ENCODE results near the gene B4GALNT2.
A peak's percentile ranks its signal among the peaks of the same experiment; 100 is the strongest.
"Not testable (repeated sequence)": the region's sequence is repeated elsewhere in the genome, so short reads cannot be mapped to it uniquely, and the experiment has no call there.

B4GALNT2 gene, protein sequence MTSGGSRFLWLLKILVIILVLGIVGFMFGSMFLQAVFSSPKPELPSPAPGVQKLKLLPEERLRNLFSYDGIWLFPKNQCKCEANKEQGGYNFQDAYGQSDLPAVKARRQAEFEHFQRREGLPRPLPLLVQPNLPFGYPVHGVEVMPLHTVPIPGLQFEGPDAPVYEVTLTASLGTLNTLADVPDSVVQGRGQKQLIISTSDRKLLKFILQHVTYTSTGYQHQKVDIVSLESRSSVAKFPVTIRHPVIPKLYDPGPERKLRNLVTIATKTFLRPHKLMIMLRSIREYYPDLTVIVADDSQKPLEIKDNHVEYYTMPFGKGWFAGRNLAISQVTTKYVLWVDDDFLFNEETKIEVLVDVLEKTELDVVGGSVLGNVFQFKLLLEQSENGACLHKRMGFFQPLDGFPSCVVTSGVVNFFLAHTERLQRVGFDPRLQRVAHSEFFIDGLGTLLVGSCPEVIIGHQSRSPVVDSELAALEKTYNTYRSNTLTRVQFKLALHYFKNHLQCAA

DNA sequence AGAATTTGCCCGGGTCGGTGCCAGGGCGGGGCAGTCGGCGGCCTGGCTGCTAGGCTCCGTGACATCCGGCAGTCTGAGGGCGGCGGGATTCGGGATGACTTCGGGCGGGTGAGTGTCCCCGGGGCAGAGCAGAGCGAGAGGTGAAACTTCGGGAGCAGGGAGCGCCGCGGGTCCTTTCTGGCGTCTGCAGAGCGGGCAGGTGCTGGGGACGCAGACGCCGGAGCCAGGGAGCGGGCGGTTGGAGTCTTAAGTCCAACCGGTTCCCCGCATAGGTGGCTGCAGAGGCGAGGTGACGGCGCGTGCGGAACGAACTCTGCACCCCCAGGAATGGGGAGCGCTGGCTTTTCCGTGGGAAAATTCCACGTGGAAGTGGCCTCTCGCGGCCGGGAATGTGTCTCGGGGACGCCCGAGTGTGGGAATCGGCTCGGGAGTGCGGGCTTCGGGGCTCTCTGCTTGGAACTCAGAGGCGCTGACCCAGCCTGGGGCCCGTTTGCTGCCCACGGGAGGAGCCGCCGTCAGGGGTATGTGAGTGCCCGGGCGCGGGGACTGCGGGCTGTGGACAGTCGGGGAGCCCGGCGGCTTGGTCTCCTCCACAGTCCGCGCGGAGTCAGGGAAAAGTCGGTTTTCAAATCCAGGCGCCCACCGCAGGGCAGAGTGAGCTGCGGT, at the start of gene B4GALNT2:
TSS of gene B4GALNT2 (plus strand) at position 71 of the 666 bp plus-strand sequence. CDS start at position 95, 24 bp downstream.
- Histone ChIP-seq H3K4me3 (ENCODE audit: low read depth in 1 of 5, low read length in 5 of 5) (peak within 1 kb of the TSS in 4 of 5 donors; percentile 14 to 46 (median 36)), H3K4me1 (ENCODE audit: control insufficient read depth in 5 of 5, insufficient read depth in 5 of 5, low read length in 5 of 5) (peaks cover 0 to 12% (median 10%) of the 10 kb centered on the region in 5 donors), H3K27ac (ENCODE audit: low read depth, low read length) (no peak within 1 kb of the TSS), H3K9ac (ENCODE audit: low read length in 5 of 5) (no peak within 1 kb of the TSS), H3K36me3 (ENCODE audit: control insufficient read depth in 5 of 5, insufficient read depth in 5 of 5, low read length in 5 of 5) (no peaks in the 10 kb centered on the region), H3K27me3 (ENCODE audit: control insufficient read depth in 5 of 5, insufficient read depth in 4 of 5, low read length in 5 of 5) (peaks cover 14 to 36% (median 21%) of the 10 kb centered on the region in 5 donors), H3K9me3 (ENCODE audit: control insufficient read depth in 5 of 5, low read length in 5 of 5) (peaks cover 0 to 8% (median 4%) of the 10 kb centered on the region in 5 donors)

DNA sequence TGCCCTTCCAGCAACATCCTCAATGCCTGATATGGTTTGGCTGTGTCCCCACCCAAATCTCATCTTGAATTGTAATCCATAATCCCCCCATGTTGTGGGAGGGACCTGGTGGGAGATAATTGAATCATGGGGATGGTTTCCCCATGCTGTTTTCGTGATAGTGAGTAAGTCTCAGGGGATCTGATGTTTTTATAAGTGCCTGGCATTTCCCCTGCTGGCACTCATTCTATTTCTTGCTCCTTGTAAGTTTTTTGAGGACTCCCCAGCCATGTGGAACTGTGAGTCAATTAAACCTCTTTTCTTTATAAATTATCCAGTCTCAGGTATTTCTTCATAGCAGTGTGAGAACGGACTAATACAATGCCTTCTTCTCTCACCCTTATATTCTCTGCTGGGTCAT, 47.5 kb upstream of the B4GALNT2 start:
- H3K9me3 ChIP-seq (ENCODE audit: control insufficient read depth in 5 of 5, low read length in 5 of 5); H3K4me3 ChIP-seq (ENCODE audit: low read depth in 1 of 5, low read length in 5 of 5); H3K36me3 ChIP-seq (ENCODE audit: control insufficient read depth in 5 of 5, insufficient read depth in 5 of 5, low read length in 5 of 5); H3K27ac ChIP-seq (ENCODE audit: low read depth, low read length); H3K9ac ChIP-seq (ENCODE audit: low read length in 5 of 5); H3K4me1 ChIP-seq (ENCODE audit: control insufficient read depth in 5 of 5, insufficient read depth in 5 of 5, low read length in 5 of 5): not testable (repeated sequence)
- peaks cover 0 to 13% (median 5%) of the 10 kb centered on the region in 5 donors for H3K27me3 ChIP-seq (ENCODE audit: control insufficient read depth in 5 of 5, insufficient read depth in 4 of 5, low read length in 5 of 5)

DNA sequence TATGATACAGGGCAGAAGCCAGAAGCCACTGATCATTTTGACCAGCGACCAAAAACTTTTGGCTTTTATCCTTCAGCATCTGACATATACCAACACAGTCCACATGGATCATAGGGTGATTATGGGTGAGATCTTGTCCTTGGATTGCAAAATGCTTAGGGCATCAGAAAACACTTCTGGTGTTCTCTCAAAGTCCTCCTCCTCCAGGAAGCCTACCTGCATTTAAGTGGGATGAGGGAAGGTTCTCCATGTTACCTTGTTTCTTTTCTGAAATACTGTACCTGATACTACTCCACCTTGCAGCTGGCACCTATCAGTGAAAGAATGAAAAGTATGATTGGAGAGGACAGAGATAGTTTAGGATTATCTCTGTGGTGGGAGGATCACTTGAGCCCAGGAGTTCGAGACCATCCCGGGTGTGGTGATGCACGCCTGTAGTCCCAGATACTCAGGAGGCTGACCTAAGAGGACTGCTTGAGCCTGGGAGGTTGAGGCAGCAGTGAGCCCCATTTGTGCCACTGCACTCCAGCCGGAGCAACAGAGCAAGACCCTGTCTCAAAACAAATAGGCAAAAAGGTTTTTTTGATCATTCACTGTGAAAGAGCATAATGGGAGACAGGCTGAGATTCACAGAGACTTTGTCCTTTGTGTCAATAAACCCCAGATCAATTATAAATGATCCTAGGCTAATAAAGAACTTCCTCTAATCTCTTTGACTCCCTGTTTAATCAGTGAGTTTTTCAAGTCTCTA, 46.8 kb upstream of the B4GALNT2 start:
- peaks cover 0 to 13% (median 7%) of the 10 kb centered on the region in 5 donors for H3K27me3 ChIP-seq (ENCODE audit: control insufficient read depth in 5 of 5, insufficient read depth in 4 of 5, low read length in 5 of 5)
- H3K9ac ChIP-seq (ENCODE audit: low read length in 5 of 5), result no peak overlapping the region
- H3K36me3 ChIP-seq (ENCODE audit: control insufficient read depth in 5 of 5, insufficient read depth in 5 of 5, low read length in 5 of 5), result no peaks in the 10 kb centered on the region
- H3K27ac ChIP-seq (ENCODE audit: low read depth, low read length), result no peak overlapping the region
- no peaks in the 10 kb centered on the region for H3K9me3 ChIP-seq (ENCODE audit: control insufficient read depth in 5 of 5, low read length in 5 of 5)
- no peaks in the 10 kb centered on the region for H3K4me1 ChIP-seq (ENCODE audit: control insufficient read depth in 5 of 5, insufficient read depth in 5 of 5, low read length in 5 of 5)
- no peak overlapping the region for H3K4me3 ChIP-seq (ENCODE audit: low read depth in 1 of 5, low read length in 5 of 5)

DNA sequence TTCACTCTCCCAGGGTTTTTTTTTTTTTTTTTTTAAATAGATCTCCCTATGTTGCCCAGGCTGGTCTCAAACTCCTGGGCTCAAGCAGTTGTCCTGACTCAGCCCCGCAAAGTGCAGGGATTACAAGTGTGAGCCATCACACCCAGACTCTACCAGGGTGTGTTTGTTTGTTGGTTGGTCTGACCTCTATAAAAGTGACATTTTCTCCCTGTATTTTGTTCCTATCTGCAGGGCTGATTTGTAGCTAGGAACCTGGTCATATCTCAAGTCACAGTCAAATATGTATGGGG, 46.3 kb upstream of the B4GALNT2 start:
- no peak overlapping the region for H3K4me3 ChIP-seq (ENCODE audit: low read depth in 1 of 5, low read length in 5 of 5)

DNA sequence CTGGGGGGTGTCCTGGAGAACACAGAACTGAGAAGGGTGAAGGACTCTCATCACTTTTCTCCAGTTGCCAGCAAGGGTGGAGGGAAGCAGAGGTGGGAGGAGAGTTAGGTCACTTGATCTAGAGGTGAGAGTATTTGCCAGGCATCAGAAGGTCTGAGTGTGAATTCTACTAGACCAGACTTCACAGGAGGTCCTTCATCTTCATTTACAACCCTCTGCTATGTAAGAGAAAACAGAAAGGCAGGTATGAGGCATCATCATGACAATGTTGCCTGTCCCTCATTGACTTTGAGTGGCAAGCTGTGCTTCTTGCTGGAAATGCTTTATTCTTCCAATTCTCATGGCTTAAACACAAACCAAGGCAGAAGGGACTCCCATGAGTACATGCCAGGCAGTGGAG, 45.9 kb upstream of the B4GALNT2 start:
- Histone ChIP-seq H3K4me3 (ENCODE audit: low read depth in 1 of 5, low read length in 5 of 5) (no peak overlapping the region), H3K27me3 (ENCODE audit: control insufficient read depth in 5 of 5, insufficient read depth in 4 of 5, low read length in 5 of 5) (peaks cover 0 to 13% (median 9%) of the 10 kb centered on the region in 5 donors), H3K9ac (ENCODE audit: low read length in 5 of 5) (no peak overlapping the region), H3K4me1 (ENCODE audit: control insufficient read depth in 5 of 5, insufficient read depth in 5 of 5, low read length in 5 of 5) (no peaks in the 10 kb centered on the region), H3K9me3 (ENCODE audit: control insufficient read depth in 5 of 5, low read length in 5 of 5) (no peaks in the 10 kb centered on the region), H3K36me3 (ENCODE audit: control insufficient read depth in 5 of 5, insufficient read depth in 5 of 5, low read length in 5 of 5) (no peaks in the 10 kb centered on the region), H3K27ac (ENCODE audit: low read depth, low read length) (no peak overlapping the region)

More for the DNA sequence above, 46.3 kb upstream of the B4GALNT2 start:
- no peaks in the 10 kb centered on the region for H3K36me3 ChIP-seq (ENCODE audit: control insufficient read depth in 5 of 5, insufficient read depth in 5 of 5, low read length in 5 of 5)
- H3K9ac ChIP-seq (ENCODE audit: low read length in 5 of 5), result no peak overlapping the region
- no peak overlapping the region for H3K27ac ChIP-seq (ENCODE audit: low read depth, low read length)
- H3K4me1 ChIP-seq (ENCODE audit: control insufficient read depth in 5 of 5, insufficient read depth in 5 of 5, low read length in 5 of 5), result no peaks in the 10 kb centered on the region
- peaks cover 0 to 13% (median 9%) of the 10 kb centered on the region in 5 donors for H3K27me3 ChIP-seq (ENCODE audit: control insufficient read depth in 5 of 5, insufficient read depth in 4 of 5, low read length in 5 of 5)
- H3K9me3 ChIP-seq (ENCODE audit: control insufficient read depth in 5 of 5, low read length in 5 of 5), result no peaks in the 10 kb centered on the region

DNA sequence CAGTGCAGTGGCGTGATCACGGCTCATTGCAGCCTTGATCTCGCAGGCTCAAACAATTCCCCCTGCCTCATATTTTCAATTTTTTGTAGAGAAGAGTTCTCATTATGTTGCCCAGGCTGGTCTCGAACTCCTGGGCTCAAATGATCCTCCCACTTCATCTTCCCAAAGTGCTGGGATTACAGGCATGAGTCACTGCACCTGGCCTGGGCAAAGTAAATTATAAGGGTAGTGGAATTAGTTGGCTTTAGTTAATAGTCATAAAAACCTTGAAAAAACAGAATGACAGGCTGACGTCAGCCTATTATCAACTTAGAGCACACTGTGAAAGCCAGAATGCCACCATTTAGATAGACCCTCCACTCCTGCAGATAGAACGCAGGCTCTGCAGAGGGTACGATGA, 43.5 kb upstream of the B4GALNT2 start:
- Histone ChIP-seq H3K36me3 (ENCODE audit: control insufficient read depth in 5 of 5, insufficient read depth in 5 of 5, low read length in 5 of 5) (no peaks in the 10 kb centered on the region), H3K9me3 (ENCODE audit: control insufficient read depth in 5 of 5, low read length in 5 of 5) (no peaks in the 10 kb centered on the region), H3K27me3 (ENCODE audit: control insufficient read depth in 5 of 5, insufficient read depth in 4 of 5, low read length in 5 of 5) (peaks cover 0 to 17% (median 9%) of the 10 kb centered on the region in 5 donors), H3K27ac (ENCODE audit: low read depth, low read length) (no peak overlapping the region), H3K4me1 (ENCODE audit: control insufficient read depth in 5 of 5, insufficient read depth in 5 of 5, low read length in 5 of 5) (no peaks in the 10 kb centered on the region), H3K4me3 (ENCODE audit: low read depth in 1 of 5, low read length in 5 of 5) (no peak overlapping the region), H3K9ac (ENCODE audit: low read length in 5 of 5) (no peak overlapping the region)

DNA sequence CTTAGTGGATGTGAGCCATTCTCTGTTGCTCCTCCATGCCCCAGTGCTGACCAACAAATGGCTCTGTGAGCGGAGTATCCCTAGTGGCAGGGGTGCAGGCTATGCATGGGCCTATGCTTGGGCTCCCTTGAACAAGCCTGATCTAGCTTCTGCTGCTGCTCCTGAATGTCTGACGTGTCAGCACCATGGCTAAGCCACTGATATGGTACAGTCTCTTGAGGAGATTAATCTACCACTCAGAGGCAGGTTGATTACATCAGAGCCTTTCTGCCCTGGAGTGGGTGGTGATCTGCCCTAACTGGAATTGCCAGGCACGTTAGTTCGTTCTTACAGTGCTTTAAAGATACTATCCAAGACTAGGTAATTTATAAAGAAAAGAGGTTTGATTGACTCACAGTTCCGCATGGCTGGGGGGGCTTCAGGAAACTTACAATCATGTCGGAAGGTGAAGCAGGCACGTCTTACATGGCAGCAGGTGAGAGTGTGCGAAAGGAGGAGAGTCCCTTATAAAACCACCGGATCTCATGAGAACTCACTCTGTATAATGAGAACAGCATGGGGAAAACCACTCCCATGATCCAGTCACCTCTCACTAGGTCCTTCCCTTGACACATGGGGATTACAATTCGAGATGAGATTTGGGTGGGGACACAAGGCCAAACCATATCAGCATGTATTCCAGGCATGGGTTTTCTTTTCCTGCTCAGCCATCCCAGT, 41.5 kb upstream of the B4GALNT2 start:
- H3K9me3 ChIP-seq (ENCODE audit: control insufficient read depth in 5 of 5, low read length in 5 of 5), result no peaks in the 10 kb centered on the region
- peaks cover 0 to 15% (median 9%) of the 10 kb centered on the region in 5 donors for H3K27me3 ChIP-seq (ENCODE audit: control insufficient read depth in 5 of 5, insufficient read depth in 4 of 5, low read length in 5 of 5)
- no peak overlapping the region for H3K27ac ChIP-seq (ENCODE audit: low read depth, low read length)
- H3K36me3 ChIP-seq (ENCODE audit: control insufficient read depth in 5 of 5, insufficient read depth in 5 of 5, low read length in 5 of 5), result no peaks in the 10 kb centered on the region
- H3K4me3 ChIP-seq (ENCODE audit: low read depth in 1 of 5, low read length in 5 of 5), result no peak overlapping the region
- no peak overlapping the region for H3K9ac ChIP-seq (ENCODE audit: low read length in 5 of 5)
- H3K4me1 ChIP-seq (ENCODE audit: control insufficient read depth in 5 of 5, insufficient read depth in 5 of 5, low read length in 5 of 5), result no peaks in the 10 kb centered on the region

DNA sequence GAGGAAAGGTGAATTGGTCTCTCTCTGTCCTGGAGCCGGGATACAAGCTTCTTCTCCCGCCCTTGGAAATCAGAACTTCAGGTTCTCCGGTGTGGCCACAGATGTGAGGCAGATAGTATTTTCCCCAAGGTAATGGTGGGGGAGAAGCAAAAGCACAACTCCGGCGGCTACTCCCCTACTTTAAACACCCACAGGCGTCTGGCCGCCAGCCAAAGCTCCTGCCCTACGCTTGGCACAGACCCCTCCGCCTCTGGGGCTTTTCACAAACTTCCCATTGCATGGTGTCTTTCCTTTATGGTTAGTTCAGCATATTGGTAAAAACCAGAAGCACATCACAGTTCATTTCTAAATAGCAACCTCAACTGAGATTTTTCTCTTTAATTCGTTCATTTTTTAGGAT, 39.4 kb upstream of the B4GALNT2 start:
- Histone ChIP-seq H3K27me3 (ENCODE audit: control insufficient read depth in 5 of 5, insufficient read depth in 4 of 5, low read length in 5 of 5) (peaks cover 0 to 7% (median 4%) of the 10 kb centered on the region in 5 donors), H3K4me3 (ENCODE audit: low read depth in 1 of 5, low read length in 5 of 5) (no peak overlapping the region), H3K9me3 (ENCODE audit: control insufficient read depth in 5 of 5, low read length in 5 of 5) (no peaks in the 10 kb centered on the region), H3K36me3 (ENCODE audit: control insufficient read depth in 5 of 5, insufficient read depth in 5 of 5, low read length in 5 of 5) (no peaks in the 10 kb centered on the region), H3K9ac (ENCODE audit: low read length in 5 of 5) (no peak overlapping the region), H3K27ac (ENCODE audit: low read depth, low read length) (no peak overlapping the region), H3K4me1 (ENCODE audit: control insufficient read depth in 5 of 5, insufficient read depth in 5 of 5, low read length in 5 of 5) (no peaks in the 10 kb centered on the region)

DNA sequence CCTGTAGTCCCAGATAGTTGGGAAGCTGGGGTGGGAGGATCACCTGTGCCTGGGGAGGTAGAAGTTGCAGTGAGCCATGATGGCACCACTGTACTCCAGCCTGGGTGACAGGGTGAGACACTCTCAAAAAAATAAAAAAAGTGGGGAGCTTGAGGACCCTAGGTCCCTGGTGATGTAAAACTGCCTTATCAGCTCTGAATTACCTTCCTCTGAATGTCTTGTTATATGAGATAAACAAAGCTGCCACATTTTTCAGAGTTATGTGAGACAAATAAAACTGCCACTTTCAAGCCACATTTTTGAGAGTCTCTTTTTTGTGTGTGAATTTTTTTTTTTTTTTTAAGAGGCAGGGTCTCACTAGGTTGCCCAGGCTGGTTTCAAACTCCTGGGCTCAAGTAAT, 32.0 kb upstream of the B4GALNT2 start:
- H3K9ac ChIP-seq (ENCODE audit: low read length in 5 of 5), result no peak overlapping the region

More for the DNA sequence above, 32.0 kb upstream of the B4GALNT2 start:
- peaks cover 0 to 10% (median 3%) of the 10 kb centered on the region in 5 donors for H3K27me3 ChIP-seq (ENCODE audit: control insufficient read depth in 5 of 5, insufficient read depth in 4 of 5, low read length in 5 of 5)
- H3K4me1 ChIP-seq (ENCODE audit: control insufficient read depth in 5 of 5, insufficient read depth in 5 of 5, low read length in 5 of 5), result no peaks in the 10 kb centered on the region
- H3K27ac ChIP-seq (ENCODE audit: low read depth, low read length), result no peak overlapping the region
- H3K4me3 ChIP-seq (ENCODE audit: low read depth in 1 of 5, low read length in 5 of 5), result no peak overlapping the region
- H3K36me3 ChIP-seq (ENCODE audit: control insufficient read depth in 5 of 5, insufficient read depth in 5 of 5, low read length in 5 of 5), result no peaks in the 10 kb centered on the region
- H3K9me3 ChIP-seq (ENCODE audit: control insufficient read depth in 5 of 5, low read length in 5 of 5), result no peaks in the 10 kb centered on the region
